COR-L47 (cell line): ENCODE data around the gene ARHGAP24.
"Not testable (repeated sequence)": the region's sequence is repeated elsewhere in the genome, so short reads cannot be mapped to it uniquely, and the experiment has no call there.

ENCODE experiments used
- DNase-seq: peaks from one replicate; lab custom pipeline; 2025; lab: John Stamatoyannopoulos, UW

Gene ARHGAP24

GRCh38 chr4:86015412-86016350 is 540.7 kb downstream of the ARHGAP24 start:
- no peak for DNase-seq

- no peak for DNase-seq
Measured at GRCh38 chr4:86019362-86019761, 544.4 kb downstream of the ARHGAP24 start.

GRCh38 chr4:86019906-86020305 is 545.0 kb downstream of the ARHGAP24 start:
- DNase-seq = no peak

- not testable (repeated sequence) for DNase-seq
Measured at GRCh38 chr4:86021671-86022070, 546.7 kb downstream of the ARHGAP24 start.

GRCh38 chr4:86026720-86027119 is 551.8 kb downstream of the ARHGAP24 start:
- DNase-seq = no peak

GRCh38 chr4:86031927-86032326 is 557.0 kb downstream of the ARHGAP24 start:
- DNase-seq = no peak

- DNase-seq = no peak
Measured at GRCh38 chr4:86032476-86033022, 557.6 kb downstream of the ARHGAP24 start.

- peak; percentile 65 for DNase-seq
Measured at GRCh38 chr4:86033171-86033570, 558.2 kb downstream of the ARHGAP24 start.

GRCh38 chr4:86034616-86035015 is 559.7 kb downstream of the ARHGAP24 start:
- DNase-seq = no peak

- no peak for DNase-seq
Measured at GRCh38 chr4:86035688-86036087, 560.7 kb downstream of the ARHGAP24 start.

GRCh38 chr4:86036736-86037135 is 561.8 kb downstream of the ARHGAP24 start:
- DNase-seq = no peak

GRCh38 chr4:86038037-86038436 is 563.1 kb downstream of the ARHGAP24 start:
- DNase-seq = no peak

- DNase-seq = peak; percentile 62
Measured at GRCh38 chr4:86043755-86044592, 569.0 kb downstream of the ARHGAP24 start.

- DNase-seq = no peak
Measured at GRCh38 chr4:86044593-86044985, 569.6 kb downstream of the ARHGAP24 start.

GRCh38 chr4:86048426-86048825 is 573.5 kb downstream of the ARHGAP24 start:
- no peak for DNase-seq

GRCh38 chr4:86050496-86050895 is 575.5 kb downstream of the ARHGAP24 start:
- no peak for DNase-seq
